HepG2 (cell line): ENCODE data around the gene KCNIP4. TPM values are rescaled to one million over a fixed set of nuclear protein-coding genes. Genes with fewer than 3 reads are reported as not detected.

Source experiments
- ATAC-seq: fragments of 200-7000 bp; cut with Tn5 transposase; 3 replicates; pipeline ENCODE4 v1.9.1; 2020; ENCODE audit warnings: mild to moderate bottlenecking, moderate library complexity
- BruUV-seq: library from RNA; stranded (reverse); fragments of 400-500 nt; replicated peaks from 2 replicates; lab custom pipeline; 2021; lab: Mats Ljungman, UMichigan
- CTCF ChIA-PET: fragments of 300-600 bp; formaldehyde crosslinking; extraction: SDS; loops from one replicate; lab custom pipeline; 2021; ENCODE audit warnings: low total read pairs, inconsistent platforms, low intra/inter-chr PET ratio; lab: Yijun Ruan, JAX
- POLR2A ChIA-PET: fragments of 350-600 bp; sonication (Branson Sonifier 250); formaldehyde crosslinking; loops from one replicate; lab custom pipeline; 2020; ENCODE audit warnings: antibody characterized with exemption, inconsistent platforms; lab: Yijun Ruan, JAX
- DNase-seq: peaks from one replicate; pipeline ENCODE4 v3.0.0-alpha.2; 2015; ENCODE audit warnings: low spot score
- FAIRE-seq: peaks from 3 replicates; lab custom pipeline; 2011; peaks lifted over from hg19 to GRCh38; lab: Jason Lieb, UNC
- H2AFZ ChIP-seq: one replicate; pipeline ENCODE4 v1.6.1; 2011; ENCODE audit warnings: low read length, inconsistent platforms
- H3K27ac ChIP-seq: fragments of 300-600 bp; 3 replicates; pipeline ENCODE4 v1.8.0; 2011; ENCODE audit warnings: mixed run types, mild to moderate bottlenecking, mixed read lengths, low read length, inconsistent platforms; ENCODE audit not compliant: insufficient read depth; ENCODE audit errors: extremely low read length
- H3K27me3 ChIP-seq, 2 experiments: fragments of 200-600 bp in 1 of 2; 2 replicates in 1 of 2; 3 replicates in 1 of 2; pipeline versions ENCODE4 v1.6.0 to v1.8.0; 2011; ENCODE audit warnings: low read length in 2 of 2, mild to moderate bottlenecking in 2 of 2, moderate library complexity in 2 of 2, inconsistent platforms in 1 of 2; ENCODE audit not compliant: insufficient read depth in 2 of 2, control insufficient read depth in 1 of 2
- H3K36me3 ChIP-seq, 2 experiments: fragments of 200-600 bp in 1 of 2; replicated peaks in 1 of 2; 2 replicates in 1 of 2; 3 replicates in 1 of 2; pipeline versions ENCODE4 v1.5.1 to v1.8.0; 2011; ENCODE audit warnings: low read length in 2 of 2, inconsistent platforms in 1 of 2; ENCODE audit not compliant: insufficient read depth in 2 of 2, control insufficient read depth in 1 of 2
- H3K4me1 ChIP-seq: 2 replicates; pipeline ENCODE4 v1.5.1; 2012; ENCODE audit warnings: low read length, inconsistent platforms; ENCODE audit not compliant: insufficient read depth
- H3K4me2 ChIP-seq: 2 replicates; pipeline ENCODE4 v1.6.0; 2011; ENCODE audit warnings: low read depth, low read length, inconsistent platforms
- H3K4me3 ChIP-seq, 3 experiments: fragments of 200-600 bp in 1 of 3; sonication (generic), shearing (Covaris generic) in 1 of 3; replicated peaks in 1 of 3; 2 replicates each; pipeline ENCODE4 v1.5.1; 2011 to 2016; ENCODE audit warnings: low read length in 3 of 3, inconsistent platforms in 2 of 3, low read depth in 2 of 3, mild to moderate bottlenecking in 2 of 3, control low read depth in 1 of 3, mixed read lengths in 1 of 3; ENCODE audit not compliant: insufficient read depth in 1 of 3
- H3K79me2 ChIP-seq: one replicate; pipeline ENCODE4 v1.6.1; 2011; ENCODE audit warnings: low read length, inconsistent platforms; ENCODE audit not compliant: insufficient read depth
- H3K9ac ChIP-seq: 2 replicates; pipeline ENCODE4 v1.6.0; 2011; ENCODE audit warnings: mild to moderate bottlenecking, low read depth, low read length, inconsistent platforms; ENCODE audit not compliant: insufficient read depth
- H3K9me3 ChIP-seq: 2 replicates; pipeline ENCODE4 v1.5.1; 2012; ENCODE audit warnings: mild to moderate bottlenecking, low read length
- H4K20me1 ChIP-seq: 2 replicates; pipeline ENCODE4 v1.6.0; 2011; ENCODE audit warnings: inconsistent platforms, mild to moderate bottlenecking, low read length, moderate library complexity; ENCODE audit not compliant: insufficient read depth
- FOXP1 ChIP-seq, 2 experiments: fragments of 450-650 bp in 1 of 2; IDR thresholded peaks; 2 replicates each; pipeline ENCODE4 v1.6.1; 2017 to 2018; ENCODE audit warnings: antibody characterized with exemption in 1 of 2
- GATA4 ChIP-seq: sonication (generic); IDR thresholded peaks from 2 replicates; pipeline ENCODE4 v1.6.1; 2016; ENCODE audit warnings: antibody characterized with exemption, low read depth, borderline replicate concordance
- HINFP ChIP-seq: sonication (generic); formaldehyde crosslinking; IDR thresholded peaks from 2 replicates; pipeline ENCODE4 v1.4.0; 2020; ENCODE audit warnings: low read depth, mild to moderate bottlenecking, missing genetic modification reagents
- ISX ChIP-seq: sonication (generic); formaldehyde crosslinking; conservative IDR thresholded peaks from 2 replicates; pipeline ENCODE4 v1.5.0; 2020; ENCODE audit warnings: missing genetic modification reagents
- KMT2B ChIP-seq: IDR thresholded peaks from 2 replicates; pipeline ENCODE4 v1.6.1; 2016; ENCODE audit warnings: missing genetic modification reagents, missing compliant biosample characterization
- MED8 ChIP-seq: sonication (generic); formaldehyde crosslinking; IDR thresholded peaks from 2 replicates; pipeline ENCODE4 v1.8.1; 2023; ENCODE audit warnings: mild to moderate bottlenecking, missing genetic modification reagents; ENCODE audit not compliant: insufficient replicate concordance
- MEIS1 ChIP-seq: sonication (generic); formaldehyde crosslinking; IDR thresholded peaks from 2 replicates; pipeline ENCODE4 v1.9.0; 2021; ENCODE audit warnings: mild to moderate bottlenecking, missing genetic modification reagents, moderate library complexity, borderline replicate concordance
- MEIS2 ChIP-seq: sonication (generic); formaldehyde crosslinking; IDR thresholded peaks from 2 replicates; pipeline ENCODE4 v1.9.0; 2021; ENCODE audit warnings: mild to moderate bottlenecking, missing genetic modification reagents
- MXD3 ChIP-seq: IDR thresholded peaks from 2 replicates; pipeline ENCODE4 v1.6.1; 2016; ENCODE audit warnings: mild to moderate bottlenecking, missing biosample characterization, missing genetic modification reagents
- NFYB ChIP-seq: sonication (generic); formaldehyde crosslinking; IDR thresholded peaks from 2 replicates; pipeline ENCODE4 v1.4.0; 2020; ENCODE audit warnings: missing genetic modification reagents
- ZNF121 ChIP-seq: sonication (generic); formaldehyde crosslinking; IDR thresholded peaks from 2 replicates; pipeline ENCODE4 v1.5.0; 2020; ENCODE audit warnings: mild to moderate bottlenecking, missing genetic modification reagents
- ZNF362 ChIP-seq: sonication (generic); formaldehyde crosslinking; IDR thresholded peaks from 2 replicates; pipeline ENCODE4 v1.4.0; 2020; ENCODE audit warnings: missing genetic modification reagents, mild to moderate bottlenecking, borderline replicate concordance
- ZNF773 ChIP-seq: sonication (generic); formaldehyde crosslinking; IDR thresholded peaks from 2 replicates; pipeline ENCODE4 v1.4.0; 2020; ENCODE audit warnings: missing genetic modification reagents, borderline replicate concordance
- WGBS: methylation state at CpG from one replicate; pipeline ENCODE4 v1.1.6; 2017; ENCODE audit warnings: low lambda C conversion rate; 5-methylcytosine and 5-hydroxymethylcytosine counted together
- in situ Hi-C: cut with HindIII; loops from 2 replicates; pipeline ENCODE4 v1.10.0; 2017; ENCODE audit warnings: low pct_unique_long_range_greater_than_20kb; ENCODE audit not compliant: extremely low pct_ligation_motif_present
- intact Hi-C: fragments of 100-400 bp; cut with micrococcal nuclease; formaldehyde crosslinking; loops from one replicate; pipeline ENCODE4 v1.10.0; 2022; ENCODE audit not compliant: unreplicated experiment
- polyA plus RNA-seq, 8 experiments: library from polyadenylated mRNA; depleted of rRNA in 3 of 8; stranded (reverse) in 7 of 8; unstranded in 1 of 8; fragments of >200 nt; fragmentation: Illumina TruSeq in 4 of 8; extraction: Trizol in 4 of 8; gene quantifications; 2 replicates each; pipeline versions ENCODE4 v1.2.1 to v1.2.3, GENCODE V29; 2011 to 2016; ENCODE audit warnings: low read depth in 4 of 8, missing spikeins in 1 of 8, mixed read lengths in 1 of 8; ENCODE audit not compliant: insufficient read depth in 1 of 8
- total RNA-seq, 5 experiments: library from RNA; depleted of rRNA; stranded (reverse); fragments of >200 nt; fragmentation: Illumina TruSeq; extraction: Trizol; gene quantifications; 2 replicates each; pipeline ENCODE4 v1.2.3, GENCODE V29; 2016; ENCODE audit warnings: low read depth in 1 of 5
- TF ChIP-seq, protein P1 (sequence below): sonication (generic); formaldehyde crosslinking; IDR thresholded peaks from 2 replicates; pipeline ENCODE4 v1.8.1; 2023; ENCODE audit warnings: mild to moderate bottlenecking, missing genetic modification reagents

Gene KCNIP4
- total and polyA plus RNA-seq, 2 of the 13 experiments (the other 11 are each of a cell fraction or from before 2014, with no cell fraction given) = 0.09 TPM; not detected in 1

DNA sequence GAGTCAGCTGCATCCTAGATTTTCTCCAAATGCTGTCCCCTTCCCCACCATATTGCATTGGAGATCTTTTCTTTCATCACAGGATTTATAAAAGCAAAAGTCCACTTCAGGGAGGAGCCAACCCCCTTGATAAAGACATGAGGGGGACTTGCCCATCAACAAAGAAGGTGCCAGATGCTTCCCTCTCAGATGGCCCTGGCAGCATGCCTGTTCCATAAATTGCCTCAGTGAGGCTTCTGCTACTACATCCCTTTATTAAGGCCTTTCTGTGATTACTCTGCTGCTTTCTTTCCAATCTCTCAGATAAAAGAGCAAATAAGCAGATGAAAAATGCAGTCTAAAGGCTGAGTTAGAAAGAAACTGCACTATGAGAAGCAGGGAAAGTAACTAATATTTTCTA lies 736.7 kb downstream of the KCNIP4 start:
- H3K9ac ChIP-seq = no peak overlapping the region
- ChIA-PET CTCF (no interaction called here), POLR2A (no interaction called here)
- H3K79me2 ChIP-seq = no peaks in the 10 kb centered on the region
- H3K4me3 ChIP-seq = no peak overlapping the region
- no peak overlapping the region for H3K27ac ChIP-seq
- peaks cover 1% of the 10 kb centered on the region for H3K4me1 ChIP-seq
- peaks cover 50% of the 10 kb centered on the region for H3K9me3 ChIP-seq
- no peak overlapping the region for H2AFZ ChIP-seq
- H3K4me2 ChIP-seq = no peak overlapping the region
- TF ChIP-seq ISX (CRISPR knock-in tag) (no peak), MXD3 (CRISPR knock-in tag) (no peak), MEIS1 (CRISPR knock-in tag) (no peak)
- BruUV-seq = no TSS peak
- in situ Hi-C loops = no loop called here
- no peaks in the 10 kb centered on the region for H4K20me1 ChIP-seq
- DNase-seq (no peak), ATAC-seq (no peak), FAIRE-seq (no peak)
- H3K36me3 ChIP-seq = no peaks in the 10 kb centered on the region
- no peaks in the 10 kb centered on the region; a peak in 1 of 5 replicates for H3K27me3 ChIP-seq
- intact Hi-C loops = no loop called here

DNA sequence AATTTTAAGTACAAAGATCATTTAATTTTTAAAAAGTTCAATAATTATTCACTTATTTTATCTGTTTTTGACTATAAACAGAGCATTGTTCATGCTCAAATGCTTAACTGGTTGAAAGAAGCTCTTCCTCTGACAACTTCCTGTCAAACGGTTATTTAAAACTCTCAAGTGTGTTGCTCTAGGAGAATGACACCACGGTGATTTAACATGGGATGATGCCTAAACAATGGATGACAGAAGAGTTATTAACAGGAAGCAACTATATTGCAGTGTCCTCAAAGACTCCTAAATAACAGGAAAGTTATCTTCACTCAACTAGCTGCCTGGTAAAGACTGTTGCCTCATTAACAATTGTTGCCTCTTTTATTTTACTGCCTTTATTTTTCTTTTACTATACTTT lies 738.7 kb downstream of the KCNIP4 start:
- no TSS peak for BruUV-seq
- Histone ChIP-seq H3K9ac (no peak overlapping the region), H3K4me2 (no peak overlapping the region), H3K27me3 (no peaks in the 10 kb centered on the region; a peak in 1 of 5 replicates), H3K79me2 (no peaks in the 10 kb centered on the region), H3K36me3 (no peaks in the 10 kb centered on the region), H2AFZ (no peak overlapping the region), H3K27ac (no peak overlapping the region), H3K9me3 (peaks cover 47% of the 10 kb centered on the region), H3K4me1 (peaks cover 21% of the 10 kb centered on the region), H4K20me1 (no peaks in the 10 kb centered on the region), H3K4me3 (no peak overlapping the region)
- DNase-seq (no peak), FAIRE-seq (no peak), ATAC-seq (no peak)
- POLR2A ChIA-PET = no interaction called here
- 37% methylated on average over 2 of the region's 2 CpGs for WGBS
- CTCF ChIA-PET = no interaction called here
- in situ Hi-C loops = no loop called here
- intact Hi-C loops = no loop called here
- TF ChIP-seq FOXP1 (IDR thresholded peaks at IDR 0.05) (no peak), FOXP1 (CRISPR knock-in tag; IDR thresholded peaks at IDR 0.05) (no peak), ZNF121 (CRISPR knock-in tag) (no peak), ZNF773 (CRISPR knock-in tag) (no peak), GATA4 (no peak), MEIS2 (CRISPR knock-in tag) (no peak), ZNF362 (CRISPR knock-in tag) (no peak), NFYB (CRISPR knock-in tag) (no peak), KMT2B (CRISPR knock-in tag) (no peak), HINFP (CRISPR knock-in tag) (no peak), MED8 (no peak)
- TF ChIP-seq, protein P1, sequence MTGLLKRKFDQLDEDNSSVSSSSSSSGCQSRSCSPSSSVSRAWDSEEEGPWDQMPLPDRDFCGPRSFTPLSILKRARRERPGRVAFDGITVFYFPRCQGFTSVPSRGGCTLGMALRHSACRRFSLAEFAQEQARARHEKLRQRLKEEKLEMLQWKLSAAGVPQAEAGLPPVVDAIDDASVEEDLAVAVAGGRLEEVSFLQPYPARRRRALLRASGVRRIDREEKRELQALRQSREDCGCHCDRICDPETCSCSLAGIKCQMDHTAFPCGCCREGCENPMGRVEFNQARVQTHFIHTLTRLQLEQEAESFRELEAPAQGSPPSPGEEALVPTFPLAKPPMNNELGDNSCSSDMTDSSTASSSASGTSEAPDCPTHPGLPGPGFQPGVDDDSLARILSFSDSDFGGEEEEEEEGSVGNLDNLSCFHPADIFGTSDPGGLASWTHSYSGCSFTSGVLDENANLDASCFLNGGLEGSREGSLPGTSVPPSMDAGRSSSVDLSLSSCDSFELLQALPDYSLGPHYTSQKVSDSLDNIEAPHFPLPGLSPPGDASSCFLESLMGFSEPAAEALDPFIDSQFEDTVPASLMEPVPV (CRISPR knock-in tag) = no peak
